Liver (tissue), 3 donors: ENCODE results near the gene CMC1.

Source experiments
- ATF3 ChIP-seq: IDR thresholded peaks from 2 replicates; pipeline ENCODE4 v1.6.1; 2016; ENCODE audit warnings: antibody characterized with exemption
- CTCF ChIP-seq: fragments of 150-350 bp; IDR thresholded peaks from 2 replicates; pipeline ENCODE4 v1.5.1; 2017; ENCODE audit warnings: improper control_type of control experiment, low read depth, low read length; ENCODE audit not compliant: missing input control
- FOXA1 ChIP-seq: IDR thresholded peaks from 2 replicates; pipeline ENCODE4 v1.6.1; 2016; ENCODE audit warnings: antibody characterized with exemption
- GABPA ChIP-seq, 2 donors: IDR thresholded peaks in 1 of 2; conservative IDR thresholded peaks in 1 of 2; 2 replicates each; pipeline ENCODE4 v1.6.1; 2016; ENCODE audit warnings: antibody characterized with exemption in 2 of 2, mild to moderate bottlenecking in 1 of 2, moderate library complexity in 1 of 2
- JUND ChIP-seq, 2 donors: IDR thresholded peaks; 2 replicates each; pipeline ENCODE4 v1.6.1; 2016; ENCODE audit warnings: antibody characterized with exemption in 2 of 2
- RAD21 ChIP-seq, 2 donors: IDR thresholded peaks; 2 replicates each; pipeline ENCODE4 v1.6.1; 2016; ENCODE audit warnings: antibody characterized with exemption in 2 of 2, mild to moderate bottlenecking in 2 of 2
- REST ChIP-seq: IDR thresholded peaks from 2 replicates; pipeline ENCODE4 v1.6.1; 2016; ENCODE audit warnings: antibody characterized with exemption, mild to moderate bottlenecking
- SP1 ChIP-seq: IDR thresholded peaks from 2 replicates; pipeline ENCODE4 v1.6.1; 2018; ENCODE audit warnings: antibody characterized with exemption, mild to moderate bottlenecking
- TAF1 ChIP-seq: conservative IDR thresholded peaks from 2 replicates; pipeline ENCODE4 v1.6.1; 2016; ENCODE audit warnings: antibody characterized with exemption, mild to moderate bottlenecking
- YY1 ChIP-seq: IDR thresholded peaks from 2 replicates; pipeline ENCODE4 v1.6.1; 2016; ENCODE audit warnings: antibody characterized with exemption, mild to moderate bottlenecking
- ZBTB33 ChIP-seq: IDR thresholded peaks from 2 replicates; pipeline ENCODE4 v1.6.1; 2016; ENCODE audit warnings: antibody characterized with exemption
- TF ChIP-seq, protein P1 (sequence below): IDR thresholded peaks from 2 replicates; pipeline ENCODE4 v1.6.1; 2016; ENCODE audit warnings: antibody characterized with exemption
- donor health status: healthy.
- donor health status: healthy.

GRCh38 chr3:28335246-28335645 is 93.8 kb downstream of the CMC1 start:
- TF ChIP-seq CTCF (no peak), SP1 (no peak), ATF3 (no peak), TAF1 (no peak), RAD21 (IDR thresholded peaks at IDR 0.05) (no peak), FOXA1 (no peak), REST (no peak), JUND (IDR thresholded peaks at IDR 0.05) (no peak), ZBTB33 (no peak), YY1 (no peak), GABPA (IDR thresholded peaks at IDR 0.05 in 1 of 2, conservative IDR thresholded peaks at IDR 0.05 in 1 of 2) (no peak)
- TF ChIP-seq, protein P1, sequence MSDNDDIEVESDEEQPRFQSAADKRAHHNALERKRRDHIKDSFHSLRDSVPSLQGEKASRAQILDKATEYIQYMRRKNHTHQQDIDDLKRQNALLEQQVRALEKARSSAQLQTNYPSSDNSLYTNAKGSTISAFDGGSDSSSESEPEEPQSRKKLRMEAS, result no peak
